T-helper 2 cell treated with Interferon-gamma antibody and Interleukin-4, amounts not matched to agents 100 ng/mL and 5 ng/mL, for 36 hours (primary cell): ENCODE data around the gene SULT1A2. TPM values are rescaled to one million over a fixed set of nuclear protein-coding genes. Genes with fewer than 3 reads are reported as not detected.
"Not testable (repeated sequence)": the region's sequence is repeated elsewhere in the genome, so short reads cannot be mapped to it uniquely, and the experiment has no call there.

Experiments
- intact Hi-C: fragments of 100-400 bp; cut with micrococcal nuclease; formaldehyde crosslinking; loops from one replicate; pipeline ENCODE4 v1.15.1; 2023
- total RNA-seq: library from RNA; stranded (reverse); gene quantifications from 2 replicates; pipeline ENCODE4 v1.2.3, GENCODE V29; 2022

Gene SULT1A2
- 0.30 and 0.45 TPM in 2 replicates for total RNA-seq

GRCh38 chr16:28596840-28597691 is at the start of gene SULT1A2:
SULT1A2 (minus strand) TSS chr16:28597050; CDS start chr16:28595930, 1,120 bp downstream.
- intact Hi-C loops, result no loop called here

- intact Hi-C loops, result not testable (repeated sequence)
Observed at GRCh38 chr16:28639959-28640358, 43.1 kb upstream of the SULT1A2 start.

- intact Hi-C loops, result not testable (repeated sequence)
Observed at GRCh38 chr16:28638359-28638758, 41.5 kb upstream of the SULT1A2 start.

- intact Hi-C loops, result not testable (repeated sequence)
Observed at GRCh38 chr16:28637765-28638164, 40.9 kb upstream of the SULT1A2 start, which contains the start of gene NPIPB8. NPIPB8 (plus strand) TSS chr16:28638065; CDS start chr16:28638361, 296 bp downstream.

GRCh38 chr16:28636093-28636823 is 39.4 kb upstream of the SULT1A2 start:
- intact Hi-C loops, result not testable (repeated sequence)

DNA sequence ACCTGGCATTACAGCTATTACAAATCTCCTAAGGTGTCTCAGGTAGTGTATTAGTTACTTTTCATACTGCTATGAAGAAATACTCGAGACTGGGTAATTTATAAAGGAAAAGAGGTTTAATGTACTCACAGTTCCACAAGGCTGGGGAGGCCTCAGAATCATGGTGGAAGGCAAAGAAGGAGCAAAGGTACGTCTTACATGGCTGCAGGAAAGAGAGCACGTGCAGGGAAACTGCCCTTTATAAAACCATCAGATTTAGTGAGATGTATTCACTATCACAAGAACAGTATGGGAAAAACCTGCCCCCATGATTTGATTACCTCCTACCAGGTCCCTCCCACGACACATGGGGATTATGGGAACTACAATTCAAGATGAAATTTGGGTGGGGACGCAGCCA is 34.1 kb upstream of the SULT1A2 start:
- intact Hi-C loops, result not testable (repeated sequence)

DNA sequence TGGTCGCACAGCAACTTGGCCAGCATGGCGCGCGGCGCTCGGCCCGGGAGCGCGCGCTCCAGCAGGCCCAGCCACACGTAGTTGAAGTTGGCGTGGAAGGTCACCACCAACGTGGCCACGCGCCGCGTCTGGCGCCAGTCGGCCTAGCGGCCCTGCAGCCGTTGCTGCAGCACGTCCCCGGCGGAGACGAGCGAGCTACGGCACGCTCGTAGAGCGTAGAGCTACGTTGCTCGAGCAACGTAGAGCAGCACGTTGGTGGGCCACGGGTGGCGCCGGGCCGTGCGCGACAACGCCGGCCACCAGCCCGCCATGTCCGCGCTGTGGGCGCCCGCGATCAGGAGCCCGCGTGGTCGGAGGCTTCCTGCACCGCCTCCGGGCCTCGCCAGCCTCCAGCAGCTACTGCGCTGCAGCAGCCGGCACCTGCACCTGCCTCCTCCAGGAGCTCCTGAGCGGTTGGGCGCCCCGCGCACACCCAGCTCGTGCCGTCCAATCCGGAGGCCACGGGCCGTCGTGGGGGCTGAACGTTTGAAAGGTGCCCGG is 26.4 kb upstream of the SULT1A2 start:
- intact Hi-C loops, result no loop called here

DNA sequence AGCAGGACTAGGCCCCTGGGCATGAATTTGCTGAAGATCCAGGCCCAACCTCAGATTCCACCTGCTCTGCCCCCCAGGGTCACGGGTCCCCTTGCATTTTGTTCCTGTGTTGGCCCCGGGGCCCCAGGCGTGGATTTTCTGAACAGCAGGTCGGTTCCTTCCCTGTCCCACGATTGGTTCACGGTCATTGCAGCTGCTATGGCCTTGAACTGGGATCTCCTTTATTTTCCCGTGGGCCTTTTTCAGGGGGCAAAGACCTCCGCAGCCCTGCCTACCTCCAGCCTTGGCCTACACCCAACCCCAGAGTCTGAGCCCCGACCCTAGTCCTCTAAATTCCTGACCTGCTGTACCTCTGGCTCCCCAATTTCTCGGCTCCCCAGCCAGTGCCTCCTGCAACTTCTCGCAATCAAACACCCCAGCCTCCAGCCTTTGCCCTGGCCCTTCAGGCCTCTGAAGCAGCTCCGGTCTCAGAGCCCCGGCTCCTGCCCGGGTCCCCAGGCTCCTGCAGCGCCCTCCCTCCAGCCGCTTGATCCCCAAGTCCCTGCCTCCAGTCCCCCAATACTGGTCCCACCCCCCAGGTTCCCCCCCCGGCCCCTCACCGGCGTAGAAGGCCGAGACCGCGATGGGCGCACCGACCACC is 25.8 kb upstream of the SULT1A2 start:
- intact Hi-C loops, result not testable (repeated sequence)

GRCh38 chr16:28621481-28622155 is 24.8 kb upstream of the SULT1A2 start:
- intact Hi-C loops, result no loop called here

GRCh38 chr16:28620316-28620715 is 23.5 kb upstream of the SULT1A2 start:
- intact Hi-C loops, result not testable (repeated sequence)

- intact Hi-C loops, result no loop called here
Observed at GRCh38 chr16:28617874-28618273, 21.0 kb upstream of the SULT1A2 start.

DNA sequence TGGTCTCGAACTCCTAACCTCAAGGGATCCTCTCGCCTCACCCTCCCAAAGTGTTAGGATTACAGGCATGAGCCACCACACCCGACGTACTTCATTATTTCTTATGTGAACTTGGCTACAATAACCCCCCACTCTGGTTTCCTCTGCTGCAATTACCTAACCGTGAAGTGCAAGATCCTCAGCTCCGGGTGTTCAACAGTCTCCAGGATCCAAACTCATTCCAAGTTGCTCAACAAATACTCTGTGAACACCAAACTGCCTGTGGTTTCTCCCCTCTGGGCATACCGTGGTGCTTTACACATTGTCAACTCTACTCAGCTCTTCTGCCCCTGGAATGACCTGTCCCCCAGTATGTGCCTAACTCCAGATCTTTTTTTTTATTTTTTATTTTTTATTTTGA is 19.8 kb upstream of the SULT1A2 start:
- intact Hi-C loops, result no loop called here

GRCh38 chr16:28616224-28616577 is 19.4 kb upstream of the SULT1A2 start:
- intact Hi-C loops, result not testable (repeated sequence)

GRCh38 chr16:28615486-28616223 is 18.8 kb upstream of the SULT1A2 start:
- intact Hi-C loops, result not testable (repeated sequence)

DNA sequence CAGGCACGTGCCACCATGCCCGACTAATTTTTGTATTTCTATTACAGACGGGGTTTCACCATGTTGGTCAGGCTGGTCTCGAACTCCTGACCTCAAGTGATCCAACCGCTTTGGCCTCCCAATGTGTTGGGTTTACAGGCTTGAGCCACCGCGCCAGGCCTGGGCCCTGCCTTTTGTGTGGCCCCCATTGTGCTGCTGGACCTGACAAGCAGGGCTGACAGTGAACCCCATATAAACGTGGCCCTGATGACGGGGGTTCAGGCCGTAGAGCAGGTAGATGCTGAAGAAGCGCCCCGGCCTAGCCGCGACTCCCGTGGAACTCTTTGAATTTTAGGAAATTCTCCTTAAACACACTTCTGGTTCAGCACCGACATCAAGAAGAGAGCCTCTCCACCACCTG is 17.7 kb upstream of the SULT1A2 start:
- intact Hi-C loops, result not testable (repeated sequence)

- intact Hi-C loops, result not testable (repeated sequence)
Observed at GRCh38 chr16:28613912-28614311, 17.1 kb upstream of the SULT1A2 start.

GRCh38 chr16:28612359-28613280 is 15.8 kb upstream of the SULT1A2 start:
- intact Hi-C loops, result not testable (repeated sequence)

GRCh38 chr16:28610595-28611191 is 13.8 kb upstream of the SULT1A2 start:
- intact Hi-C loops, result no loop called here
